Measurements from ENCODE around the gene SYP. TPM values are rescaled to one million over a fixed set of nuclear protein-coding genes. Genes with fewer than 3 reads are reported as not detected.

SYP gene
- total RNA-seq, 1 donor from 2014 or later = 1.6 TPM

DNA sequence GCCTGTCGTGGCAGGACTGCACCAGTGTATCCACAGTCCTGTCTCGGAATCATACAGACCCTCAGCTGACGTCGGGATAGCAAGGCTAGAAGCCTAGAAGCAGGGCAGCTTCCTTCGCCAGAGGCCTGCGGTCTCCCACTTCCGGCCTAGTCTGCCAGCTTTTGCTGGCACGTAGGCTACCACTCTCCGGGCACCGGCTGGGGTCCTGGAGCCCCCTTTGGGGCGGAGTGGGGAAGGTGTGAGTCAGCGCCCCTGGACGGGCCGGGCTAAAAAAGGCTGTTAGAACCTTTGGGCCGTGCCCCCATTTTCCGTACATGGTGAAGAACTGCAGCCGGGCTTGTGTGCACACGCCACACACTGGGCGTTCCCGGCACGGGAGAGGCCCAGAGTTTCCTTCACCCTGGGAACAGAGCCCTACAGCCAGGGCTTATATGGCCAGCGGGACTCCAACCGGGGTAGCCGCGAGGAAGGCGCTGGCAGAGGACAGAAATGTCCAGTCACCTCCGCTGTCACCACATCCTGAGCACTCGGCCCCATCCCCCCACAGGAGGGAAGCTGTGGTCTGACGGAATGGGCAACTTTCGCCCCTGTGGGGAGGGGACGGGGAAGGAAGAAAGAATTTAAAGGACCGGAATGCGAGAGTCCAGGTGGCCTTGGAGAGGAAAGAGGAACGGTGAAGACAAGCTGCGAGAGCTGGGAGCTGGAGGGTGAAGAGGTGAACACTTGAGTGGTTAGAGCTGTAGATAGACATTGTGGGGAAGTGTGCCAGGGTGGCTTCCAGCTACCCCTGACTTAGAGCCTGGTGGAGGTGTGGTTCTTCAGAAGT is 32.9 kb downstream of the SYP start:
- DNase-seq (ENCODE audit: low read depth) = peak; percentile 77

DNA sequence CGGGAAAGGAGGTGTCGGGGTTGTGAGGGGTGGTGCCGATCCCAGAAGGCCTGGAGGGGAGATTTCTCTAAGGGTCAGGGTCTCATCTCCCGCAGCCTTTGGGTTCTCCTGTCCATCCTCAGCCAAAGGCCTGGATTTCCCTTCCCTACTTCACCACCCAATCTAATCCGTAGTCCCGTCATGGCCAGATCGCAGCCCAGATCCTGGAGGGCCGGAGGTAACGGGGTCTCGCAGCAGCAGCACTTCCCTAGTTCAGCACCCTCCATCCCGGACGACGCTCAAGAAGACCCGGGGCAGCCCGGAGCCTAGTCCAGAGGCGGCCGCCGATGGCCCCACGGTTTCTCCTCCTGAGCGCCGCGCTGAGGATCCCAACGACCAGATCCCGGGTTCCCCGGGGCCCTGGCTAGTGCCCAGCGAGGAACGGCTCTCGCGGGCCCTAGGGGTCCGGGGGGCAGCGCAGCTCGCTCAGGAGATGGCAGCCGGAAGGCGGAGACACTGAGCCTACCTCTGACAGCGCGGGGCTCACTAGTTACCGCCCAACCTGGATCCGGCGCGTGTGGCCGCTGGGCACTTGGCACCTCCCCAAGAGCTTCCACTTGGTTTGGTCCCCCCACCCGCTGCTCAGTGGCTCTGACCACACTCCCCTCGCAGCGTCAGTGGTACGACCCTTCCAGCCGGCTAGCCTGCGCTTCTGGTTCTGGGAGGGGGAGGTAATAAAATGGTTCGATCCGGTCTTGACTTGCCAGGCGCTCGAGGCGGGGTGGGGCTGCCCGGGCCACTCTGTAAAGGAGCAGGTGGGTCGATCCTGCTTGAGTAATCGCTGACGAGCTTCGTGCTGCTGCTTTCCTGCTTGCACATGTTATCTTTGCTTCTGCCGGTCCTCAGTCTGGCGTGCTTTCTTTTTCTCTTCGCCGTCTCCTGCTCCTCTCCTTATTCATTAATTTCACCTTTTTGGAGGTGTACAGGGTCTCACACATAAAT is 33.8 kb downstream of the SYP start:
- Histone ChIP-seq H3K36me3 (ENCODE audit: insufficient read depth, low read length) (no peaks in the 10 kb centered on the region), H3K27ac (ENCODE audit: low read depth, low read length) (peak overlapping the region; percentile 76), H4K20me1 (ENCODE audit: insufficient read depth, low read length) (no peaks in the 10 kb centered on the region), H3K79me2 (ENCODE audit: insufficient read depth, low read length) (no peaks in the 10 kb centered on the region), H3K9ac (ENCODE audit: low read length) (peak overlapping the region; percentile 82), H3K4me3 (ENCODE audit: insufficient read depth, low read depth, low read length) (peak overlapping the region; percentile 56), H3K4me2 (ENCODE audit: low read length) (peak overlapping the region; percentile 89), H3K27me3 (ENCODE audit: insufficient read depth, low read length) (no peaks in the 10 kb centered on the region), H3K9me3 (ENCODE audit: insufficient read depth, low read depth, low read length) (no peaks in the 10 kb centered on the region), H2AFZ (ENCODE audit: low read depth, low read length) (no peak overlapping the region), H3K4me1 (ENCODE audit: insufficient read depth, low read length) (peaks cover 15% of the 10 kb centered on the region)
- Mint-ChIP-seq H3K9me3 (ENCODE audit: unreplicated experiment) (no peaks in the 10 kb centered on the region), H3K4me1 (ENCODE audit: low read depth, unreplicated experiment) (peaks cover 4% of the 10 kb centered on the region), H3K27me3 (ENCODE audit: low read depth, unreplicated experiment) (no peaks in the 10 kb centered on the region), H3K4me3 (ENCODE audit: unreplicated experiment) (peak overlapping the region; percentile 74), H3K27ac (ENCODE audit: unreplicated experiment) (no peak overlapping the region), H3K36me3 (ENCODE audit: low read depth, unreplicated experiment) (no peaks in the 10 kb centered on the region)
- FAIRE-seq (no peak), DNase-seq (ENCODE audit: low read depth) (peak; percentile 68)
- TF ChIP-seq, protein P1, sequence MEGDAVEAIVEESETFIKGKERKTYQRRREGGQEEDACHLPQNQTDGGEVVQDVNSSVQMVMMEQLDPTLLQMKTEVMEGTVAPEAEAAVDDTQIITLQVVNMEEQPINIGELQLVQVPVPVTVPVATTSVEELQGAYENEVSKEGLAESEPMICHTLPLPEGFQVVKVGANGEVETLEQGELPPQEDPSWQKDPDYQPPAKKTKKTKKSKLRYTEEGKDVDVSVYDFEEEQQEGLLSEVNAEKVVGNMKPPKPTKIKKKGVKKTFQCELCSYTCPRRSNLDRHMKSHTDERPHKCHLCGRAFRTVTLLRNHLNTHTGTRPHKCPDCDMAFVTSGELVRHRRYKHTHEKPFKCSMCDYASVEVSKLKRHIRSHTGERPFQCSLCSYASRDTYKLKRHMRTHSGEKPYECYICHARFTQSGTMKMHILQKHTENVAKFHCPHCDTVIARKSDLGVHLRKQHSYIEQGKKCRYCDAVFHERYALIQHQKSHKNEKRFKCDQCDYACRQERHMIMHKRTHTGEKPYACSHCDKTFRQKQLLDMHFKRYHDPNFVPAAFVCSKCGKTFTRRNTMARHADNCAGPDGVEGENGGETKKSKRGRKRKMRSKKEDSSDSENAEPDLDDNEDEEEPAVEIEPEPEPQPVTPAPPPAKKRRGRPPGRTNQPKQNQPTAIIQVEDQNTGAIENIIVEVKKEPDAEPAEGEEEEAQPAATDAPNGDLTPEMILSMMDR (IDR thresholded peaks at IDR 0.05; ENCODE audit: insufficient read depth, low read depth, low read length) = no peak
- TF ChIP-seq EZH2 (IDR thresholded peaks at IDR 0.05; ENCODE audit: insufficient read depth, low read length) = no peak

More for the DNA sequence above, 32.9 kb downstream of the SYP start:
- no peaks in the 10 kb centered on the region for H3K9me3 ChIP-seq (ENCODE audit: insufficient read depth, low read depth, low read length)
- H3K4me1 ChIP-seq (ENCODE audit: insufficient read depth, low read length) = peaks cover 15% of the 10 kb centered on the region
- peak overlapping the region; percentile 89 for H3K4me2 ChIP-seq (ENCODE audit: low read length)
- H3K27ac ChIP-seq (ENCODE audit: low read depth, low read length) = peak overlapping the region; percentile 76
- no peaks in the 10 kb centered on the region for H3K36me3 ChIP-seq (ENCODE audit: insufficient read depth, low read length)
- Mint-ChIP-seq H3K4me1 (ENCODE audit: low read depth, unreplicated experiment) (peaks cover 4% of the 10 kb centered on the region), H3K27me3 (ENCODE audit: low read depth, unreplicated experiment) (no peaks in the 10 kb centered on the region), H3K27ac (ENCODE audit: unreplicated experiment) (peak overlapping the region; percentile 69), H3K36me3 (ENCODE audit: low read depth, unreplicated experiment) (no peaks in the 10 kb centered on the region), H3K9me3 (ENCODE audit: unreplicated experiment) (no peaks in the 10 kb centered on the region), H3K4me3 (ENCODE audit: unreplicated experiment) (peak overlapping the region; percentile 74)
- H2AFZ ChIP-seq (ENCODE audit: low read depth, low read length) = peak overlapping the region; percentile 73
- H4K20me1 ChIP-seq (ENCODE audit: insufficient read depth, low read length) = no peaks in the 10 kb centered on the region
- H3K27me3 ChIP-seq (ENCODE audit: insufficient read depth, low read length) = no peaks in the 10 kb centered on the region
- peak overlapping the region; percentile 82 for H3K9ac ChIP-seq (ENCODE audit: low read length)
- H3K79me2 ChIP-seq (ENCODE audit: insufficient read depth, low read length) = peaks cover 3% of the 10 kb centered on the region
- peak; percentile 29 for FAIRE-seq
- peak overlapping the region; percentile 56 for H3K4me3 ChIP-seq (ENCODE audit: insufficient read depth, low read depth, low read length)
- TF ChIP-seq, protein P1 (IDR thresholded peaks at IDR 0.05; ENCODE audit: insufficient read depth, low read depth, low read length) = no peak
- TF ChIP-seq EZH2 (IDR thresholded peaks at IDR 0.05; ENCODE audit: insufficient read depth, low read length) = no peak
